GM21515 (cell line): ENCODE results near the gene UBR3.
"Not testable (repeated sequence)": the region's sequence is repeated elsewhere in the genome, so short reads cannot be mapped to it uniquely, and the experiment has no call there.

Experiments
- ATAC-seq: cut with Tn5 transposase; IDR thresholded peaks from one replicate; pipeline ENCODE4 v1.9.1; 2021; ENCODE audit not compliant: unreplicated experiment

Gene UBR3

DNA sequence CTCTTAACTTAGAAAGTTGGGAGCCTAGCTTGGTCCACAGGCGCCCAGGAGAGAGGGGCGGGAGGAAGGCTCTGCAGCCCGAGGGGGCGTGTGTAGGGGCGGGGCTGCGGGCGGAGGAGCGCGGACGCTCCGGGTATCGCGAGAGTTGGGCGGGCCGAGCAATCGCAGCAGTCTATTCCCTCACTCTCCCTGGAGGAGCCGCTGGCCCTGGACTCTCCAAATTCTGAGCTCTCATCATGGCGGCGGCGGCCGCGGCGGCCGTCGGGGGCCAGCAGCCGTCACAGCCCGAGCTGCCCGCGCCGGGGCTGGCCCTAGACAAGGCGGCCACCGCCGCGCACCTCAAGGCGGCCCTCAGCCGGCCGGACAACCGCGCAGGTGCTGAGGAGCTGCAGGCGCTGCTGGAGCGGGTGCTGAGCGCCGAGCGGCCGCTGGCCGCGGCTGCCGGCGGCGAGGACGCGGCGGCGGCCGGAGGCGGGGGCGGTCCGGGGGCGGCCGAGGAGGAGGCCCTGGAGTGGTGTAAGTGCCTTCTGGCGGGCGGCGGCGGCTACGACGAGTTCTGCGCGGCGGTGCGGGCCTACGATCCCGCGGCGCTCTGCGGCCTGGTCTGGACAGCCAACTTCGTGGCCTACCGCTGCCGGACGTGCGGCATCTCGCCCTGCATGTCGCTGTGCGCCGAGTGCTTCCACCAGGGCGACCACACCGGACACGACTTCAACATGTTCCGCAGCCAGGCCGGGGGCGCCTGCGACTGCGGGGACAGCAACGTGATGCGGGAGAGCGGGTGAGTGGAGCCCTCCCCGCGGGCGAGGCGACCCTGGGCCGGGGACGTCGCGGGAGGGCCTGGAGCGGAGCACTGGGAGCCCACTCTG is at the start of gene UBR3:
Gene UBR3 (plus strand): TSS at position 183 of the 869 bp plus-strand sequence. CDS start 54 bp downstream, at position 237.
- ATAC-seq = peak; percentile 83

DNA sequence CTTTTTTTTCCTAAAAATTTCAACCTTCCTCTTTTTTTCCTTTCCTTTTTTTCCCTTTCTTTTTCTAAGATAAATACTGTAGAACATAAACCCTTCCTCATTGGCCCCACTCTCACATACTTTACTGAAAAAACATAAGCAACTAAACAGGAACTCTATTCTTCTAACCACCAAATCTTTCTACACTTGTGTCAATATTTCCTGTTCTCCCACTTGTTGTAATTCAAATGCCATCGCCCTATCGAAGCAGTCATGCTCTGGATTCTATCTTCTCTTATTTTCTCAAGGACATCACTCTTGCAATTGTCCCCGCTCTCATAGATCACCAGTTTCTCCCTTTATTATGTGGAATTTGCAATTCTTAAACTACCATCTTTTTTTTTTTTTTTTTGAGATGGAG is 48.8 kb upstream of the UBR3 start:
- no peak for ATAC-seq

DNA sequence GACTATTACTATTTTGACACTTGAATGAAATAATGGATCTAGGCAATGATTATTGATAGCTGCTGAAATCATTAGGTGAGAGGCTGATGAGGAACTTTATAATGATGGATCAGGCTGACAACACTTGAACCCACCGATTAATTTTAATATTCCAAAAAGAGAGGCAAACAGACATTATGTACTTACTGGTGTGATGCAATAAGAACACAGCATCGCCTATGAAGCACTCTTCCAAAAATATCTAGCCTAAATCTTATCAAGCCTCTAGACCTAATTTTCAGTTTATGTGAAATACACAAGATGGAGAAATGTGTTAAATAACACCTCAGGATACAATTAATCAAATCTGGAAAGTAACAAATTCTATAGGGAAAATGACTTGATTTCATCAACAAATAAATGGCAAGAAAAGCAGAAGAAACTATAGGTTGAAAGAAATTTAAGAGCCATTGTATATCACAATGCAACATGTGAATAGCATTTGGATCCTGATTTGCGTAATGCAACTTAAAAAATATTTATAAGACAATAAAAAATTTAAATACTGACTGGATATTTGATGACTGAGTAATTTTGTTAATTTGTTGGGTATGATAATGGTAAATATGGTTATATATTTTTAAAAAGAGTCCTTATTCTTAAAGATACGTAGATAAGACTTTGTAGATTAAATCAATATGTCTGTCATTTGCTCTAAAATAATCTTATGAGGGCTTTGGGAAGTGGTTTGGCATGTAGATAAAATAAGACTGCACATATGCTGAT is 45.8 kb upstream of the UBR3 start:
- no peak for ATAC-seq

DNA sequence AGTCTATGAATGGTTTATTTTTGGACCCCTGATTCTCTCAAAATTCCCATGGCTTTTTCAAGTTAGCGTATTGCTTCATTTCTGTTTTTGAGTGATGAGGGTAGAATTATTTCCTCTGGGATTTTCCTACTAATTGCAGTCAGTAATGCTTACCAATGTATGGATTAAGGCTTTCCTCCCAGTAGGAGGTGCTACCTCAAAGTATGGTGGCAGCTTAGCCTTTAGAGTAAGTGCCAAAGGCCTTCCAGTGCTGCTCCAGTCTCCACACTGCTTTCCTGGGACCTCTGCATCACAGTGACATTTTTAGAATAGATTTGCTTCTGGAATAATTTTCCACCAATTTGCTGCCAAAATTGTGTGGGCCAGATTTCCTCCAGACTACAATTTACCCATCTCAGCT is 44.7 kb upstream of the UBR3 start:
- ATAC-seq = no peak

DNA sequence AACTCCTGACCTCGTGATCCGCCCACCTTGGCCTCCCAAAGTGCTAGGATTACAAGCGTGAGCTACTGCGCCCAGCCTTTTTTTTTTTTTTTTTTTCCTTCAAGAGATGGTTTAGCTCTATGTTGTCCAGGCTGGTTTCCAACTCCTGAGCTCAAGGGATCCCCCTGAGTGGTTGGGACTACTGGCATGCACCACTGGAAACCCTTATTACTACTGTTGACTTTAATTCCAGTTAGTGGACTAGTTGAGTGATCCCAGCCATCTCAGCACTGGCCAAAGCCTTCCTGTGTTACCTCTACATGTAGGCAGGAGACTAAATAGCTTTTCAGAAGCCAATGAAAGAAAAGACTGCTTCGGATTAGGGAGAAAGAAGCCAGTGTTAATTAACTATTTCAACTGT is 36.7 kb upstream of the UBR3 start:
- no peak for ATAC-seq

GRCh38 chr2:169795181-169795580 is 32.1 kb upstream of the UBR3 start:
- ATAC-seq = no peak

- no peak for ATAC-seq
These were observed 30.8 kb upstream of the UBR3 start for GRCh38 chr2:169796441-169796840.

- ATAC-seq = no peak
These were observed 29.7 kb upstream of the UBR3 start for GRCh38 chr2:169797601-169798000.

- ATAC-seq = no peak
These were observed 28.9 kb upstream of the UBR3 start for GRCh38 chr2:169798397-169798717.

GRCh38 chr2:169798718-169799592 is 28.3 kb upstream of the UBR3 start, which contains the start of gene SSB:
TSS of gene SSB (plus strand) at chr2:169798871. CDS start at chr2:169800961, 2,090 bp downstream.
- peak; percentile 97 for ATAC-seq

- no peak for ATAC-seq
These were observed 23.8 kb upstream of the UBR3 start for GRCh38 chr2:169803480-169803879.

DNA sequence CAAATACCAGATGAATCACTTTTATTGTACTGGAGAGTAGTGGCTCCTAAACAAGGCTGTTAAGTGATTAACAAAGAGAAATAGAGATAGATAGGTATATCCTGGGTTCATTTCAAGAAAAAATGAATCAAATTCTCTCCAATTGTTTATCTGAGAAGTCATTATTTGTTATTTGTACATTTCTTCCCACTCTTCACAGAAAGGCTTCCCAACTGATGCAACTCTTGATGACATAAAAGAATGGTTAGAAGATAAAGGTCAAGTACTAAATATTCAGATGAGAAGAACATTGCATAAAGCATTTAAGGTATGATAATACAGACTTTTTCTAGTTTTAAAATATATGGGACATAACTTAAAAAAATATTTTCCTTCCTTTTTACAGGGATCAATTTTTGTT is 20.7 kb upstream of the UBR3 start:
- no peak for ATAC-seq

DNA sequence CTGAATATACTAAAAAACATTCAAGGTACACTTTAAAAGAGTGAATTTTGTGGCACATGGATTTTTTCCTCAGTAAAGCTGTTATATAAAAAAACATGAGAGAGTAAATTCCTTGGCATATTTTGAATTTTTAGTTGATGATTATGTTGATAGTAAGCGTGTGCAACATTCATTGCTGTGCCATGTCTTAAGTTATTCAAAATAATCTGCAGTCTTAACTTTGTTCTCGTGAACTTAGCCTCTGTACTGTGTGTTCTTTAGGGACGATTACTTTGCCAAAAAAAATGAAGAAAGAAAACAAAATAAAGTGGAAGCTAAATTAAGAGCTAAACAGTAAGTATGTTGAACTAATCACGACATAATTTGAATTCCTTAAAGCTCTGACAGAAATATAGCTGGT is 19.0 kb upstream of the UBR3 start:
- ATAC-seq = no peak

GRCh38 chr2:169815849-169816248 is 11.4 kb upstream of the UBR3 start:
- no peak for ATAC-seq

GRCh38 chr2:169816961-169817360 is 10.3 kb upstream of the UBR3 start:
- ATAC-seq = not testable (repeated sequence)

DNA sequence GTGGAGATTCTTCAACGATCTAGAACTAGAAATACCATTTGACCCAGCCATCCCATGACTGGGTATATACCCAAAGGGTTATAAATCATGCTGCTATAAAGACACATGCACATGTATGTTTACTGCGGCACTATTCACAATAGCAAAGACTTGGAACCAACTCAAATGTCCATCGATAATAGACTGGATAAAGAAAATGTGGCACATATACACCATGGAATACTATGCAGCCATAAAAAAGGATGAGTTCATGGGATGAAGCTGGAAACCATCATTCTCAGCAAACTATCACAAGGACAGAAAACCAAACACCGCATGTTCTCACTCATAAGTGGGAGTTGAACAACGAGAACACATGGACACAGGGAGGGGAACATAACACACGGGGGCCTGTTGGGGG is 9.9 kb upstream of the UBR3 start:
- ATAC-seq = not testable (repeated sequence)

DNA sequence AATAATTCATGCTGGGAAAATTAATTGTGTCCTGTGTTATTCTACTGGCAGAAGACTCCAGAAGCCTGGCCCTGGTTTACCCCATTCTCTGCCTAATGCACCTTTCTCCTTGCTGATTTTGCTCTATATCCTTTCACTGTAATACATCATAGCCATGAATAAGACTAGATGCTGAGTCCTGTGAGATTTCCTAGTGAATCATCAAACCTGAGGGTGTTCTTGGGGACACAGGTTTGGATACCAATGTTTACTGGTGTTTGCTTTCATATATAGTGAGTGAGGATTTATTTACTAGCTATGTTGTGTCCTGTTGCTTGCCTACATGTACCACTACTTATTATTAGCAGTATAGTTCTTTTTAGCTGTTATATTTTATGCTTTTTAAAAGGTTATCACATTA is 9.0 kb upstream of the UBR3 start:
- no peak for ATAC-seq

GRCh38 chr2:169819106-169819505 is 8.1 kb upstream of the UBR3 start:
- ATAC-seq = no peak

DNA sequence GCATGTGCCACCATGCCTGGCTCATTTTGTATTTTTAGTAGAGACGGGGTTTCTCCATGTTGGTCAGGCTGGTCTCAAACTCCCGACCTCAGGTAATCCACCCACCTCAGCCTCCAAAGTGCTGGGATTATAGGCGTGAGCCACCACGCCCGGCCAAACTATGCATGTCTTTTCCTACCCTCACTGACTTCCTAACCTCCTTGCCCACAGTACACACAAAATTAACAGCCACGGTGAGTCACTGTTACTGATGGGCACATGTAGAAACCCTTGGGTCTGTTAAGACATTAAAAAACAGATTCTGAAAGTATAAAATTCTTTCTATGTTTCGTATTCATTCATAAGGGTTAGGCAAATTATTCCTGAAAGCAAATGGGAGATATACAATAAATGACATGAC is 7.2 kb upstream of the UBR3 start:
- not testable (repeated sequence) for ATAC-seq

DNA sequence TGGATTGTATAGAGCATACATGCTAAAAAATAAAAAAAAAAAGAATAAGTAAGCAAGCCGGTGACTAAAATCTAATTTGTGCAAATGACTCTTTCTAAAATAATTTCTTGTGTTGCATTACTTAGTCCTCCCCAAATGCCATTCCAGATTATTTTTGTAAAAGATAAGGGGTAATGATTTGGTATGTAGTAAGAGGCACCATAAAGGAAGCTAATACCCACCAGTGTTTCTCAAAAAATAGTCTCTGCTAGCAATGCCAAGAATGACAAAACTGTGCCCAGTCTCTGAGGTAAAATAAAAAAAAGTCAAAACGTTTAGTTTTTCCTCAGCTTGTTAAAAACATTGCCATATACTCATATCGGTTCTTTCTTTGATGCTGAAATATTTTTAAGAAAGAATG is 5.2 kb upstream of the UBR3 start:
- ATAC-seq = no peak

- no peak for ATAC-seq
These were observed 4.4 kb upstream of the UBR3 start for GRCh38 chr2:169822785-169823392.
